OCI-LY7 (cell line): ENCODE results near the gene TLX1. TPM values are rescaled to one million over a fixed set of nuclear protein-coding genes. Genes with fewer than 3 reads are reported as not detected.

Experiments
- BruUV-seq: library from RNA; stranded (reverse); fragments of 400-500 nt; replicated peaks from 2 replicates; lab custom pipeline; 2021; lab: Mats Ljungman, UMichigan
- CTCF ChIA-PET: fragments of 300-600 bp; sonication (Branson Sonifier 250); formaldehyde crosslinking; loops from one replicate; lab custom pipeline; 2022; ENCODE audit warnings: antibody characterized with exemption; ENCODE audit not compliant: unreplicated experiment; lab: Charles Lee
- POLR2A ChIA-PET: fragments of 300-600 bp; sonication (Branson Sonifier 250); formaldehyde crosslinking; loops from one replicate; lab custom pipeline; 2022; ENCODE audit warnings: antibody characterized with exemption; lab: Charles Lee
- DNase-seq: peaks from one replicate; pipeline ENCODE4 v3.0.0-alpha.2; 2015; ENCODE audit warnings: low spot score
- H2AFZ ChIP-seq: fragments of 200-600 bp; sonication (generic), shearing (Covaris generic); 2 replicates; pipeline ENCODE4 v1.6.1; 2014; ENCODE audit warnings: mild to moderate bottlenecking, antibody characterized with exemption, low read length, moderate library complexity
- H3K27ac ChIP-seq: fragments of 200-600 bp; sonication (generic); 2 replicates; pipeline ENCODE4 v1.5.1; 2014; ENCODE audit warnings: mixed run types, low read depth, mild to moderate bottlenecking, moderate library complexity, low read length, inconsistent platforms; ENCODE audit not compliant: poor library complexity, severe bottlenecking
- H3K36me3 ChIP-seq: fragments of 200-600 bp; sonication (generic); 2 replicates; pipeline ENCODE4 v1.6.1; 2014; ENCODE audit warnings: mild to moderate bottlenecking, antibody characterized with exemption, low read length, moderate library complexity, mixed read lengths; ENCODE audit not compliant: insufficient read depth
- H3K4me1 ChIP-seq: fragments of 200-600 bp; sonication (generic); 2 replicates; pipeline ENCODE4 v1.5.1; 2014; ENCODE audit warnings: mild to moderate bottlenecking, low read length; ENCODE audit not compliant: insufficient read depth, poor library complexity, severe bottlenecking
- H3K4me2 ChIP-seq: fragments of 200-600 bp; sonication (generic); 2 replicates; pipeline ENCODE4 v1.6.1; 2014; ENCODE audit warnings: mild to moderate bottlenecking, low read length
- H3K4me3 ChIP-seq: fragments of 200-600 bp; sonication (generic); 2 replicates; pipeline ENCODE4 v1.5.1; 2014; ENCODE audit warnings: mild to moderate bottlenecking, low read depth, low read length; ENCODE audit not compliant: poor library complexity, severe bottlenecking
- H3K79me2 ChIP-seq: fragments of 200-600 bp; sonication (generic); 2 replicates; pipeline ENCODE4 v1.6.1; 2016; ENCODE audit warnings: low read depth, mild to moderate bottlenecking, low read length, moderate library complexity, mixed read lengths; ENCODE audit not compliant: insufficient read depth
- H3K9me2 ChIP-seq: fragments of 200-600 bp; sonication (generic); 2 replicates; pipeline ENCODE4 v1.6.1; 2016; ENCODE audit warnings: mild to moderate bottlenecking, low read length, mixed read lengths; ENCODE audit not compliant: insufficient read depth
- H3K9me3 ChIP-seq: fragments of 200-600 bp; sonication (generic); 2 replicates; pipeline ENCODE4 v1.6.1; 2014; ENCODE audit warnings: mild to moderate bottlenecking, mixed run types, low read length, mixed read lengths
- H4K20me1 ChIP-seq: fragments of 200-600 bp; sonication (generic); 2 replicates; pipeline ENCODE4 v1.6.1; 2014; ENCODE audit warnings: mild to moderate bottlenecking, antibody characterized with exemption, low read length, moderate library complexity, mixed read lengths; ENCODE audit not compliant: insufficient read depth
- EZH2phosphoT487 ChIP-seq: fragments of 200-600 bp; sonication (generic); IDR thresholded peaks from 2 replicates; pipeline ENCODE4 v1.6.1; 2018; ENCODE audit warnings: low read depth, borderline replicate concordance, mild to moderate bottlenecking, mixed run types, antibody characterized with exemption, low read length, moderate library complexity, mixed read lengths
- intact Hi-C: fragments of 100-400 bp; cut with micrococcal nuclease; formaldehyde crosslinking; loops from one replicate; pipeline ENCODE4 v1.10.0; 2022; ENCODE audit not compliant: unreplicated experiment
- total RNA-seq, 2 experiments: library from RNA; depleted of rRNA in 1 of 2; stranded (reverse); fragments of >200 nt in 1 of 2; shearing (Covaris generic) in 1 of 2; gene quantifications; 2 replicates each; pipeline ENCODE4 v1.2.3, GENCODE V29; 2014 to 2022
- TF ChIP-seq, protein P1 (sequence below): fragments of 200-600 bp; sonication (generic); conservative IDR thresholded peaks from 2 replicates; pipeline ENCODE4 v1.5.1; 2014; ENCODE audit warnings: mild to moderate bottlenecking, antibody characterized with exemption, low read length, moderate library complexity, mixed read lengths

Gene TLX1
- total RNA-seq, 2 experiments from 2014 or later: not detected

DNA sequence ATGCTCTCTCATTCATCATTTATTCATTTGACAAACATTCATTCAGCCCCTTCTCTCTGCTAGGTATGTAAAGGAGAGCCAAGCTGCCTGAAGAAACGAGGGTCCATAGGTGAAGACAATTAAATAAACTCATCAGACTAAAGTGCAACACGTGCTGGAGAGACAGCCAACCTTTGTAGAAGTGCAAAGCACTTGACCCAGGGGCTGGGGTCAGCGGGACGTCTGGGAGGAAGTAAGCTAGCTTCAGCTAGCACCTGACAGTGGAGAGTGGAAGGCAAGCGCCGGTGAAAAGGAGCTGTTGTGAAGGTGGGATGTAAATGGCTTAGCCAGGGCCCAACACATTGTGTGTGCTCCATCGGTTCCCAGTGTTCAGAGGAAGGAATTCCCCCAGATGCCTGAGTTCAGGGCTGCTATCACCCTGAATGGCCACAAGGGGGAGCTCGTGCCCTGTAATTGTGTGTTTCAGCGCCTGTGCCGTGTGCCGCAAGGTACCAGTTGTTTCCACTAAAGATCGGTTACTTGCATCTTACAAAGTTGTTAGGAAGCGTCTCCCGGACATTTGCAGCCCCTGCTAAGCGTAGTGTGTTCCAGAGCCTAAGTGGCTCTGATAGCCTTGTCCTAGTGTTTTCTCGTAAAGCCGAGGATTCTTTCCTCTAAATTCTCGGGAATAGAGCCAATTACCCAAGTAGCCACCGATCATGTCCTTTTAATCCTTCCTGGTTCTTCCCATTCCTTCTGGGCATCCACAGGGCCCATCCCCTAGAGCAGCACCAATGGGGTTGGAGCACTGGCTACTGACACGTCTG, 30.6 kb downstream of the TLX1 start:
- BruUV-seq: no TSS peak
- Histone ChIP-seq H3K36me3 (no peaks in the 10 kb centered on the region), H3K9me2 (no peaks in the 10 kb centered on the region), H3K79me2 (no peaks in the 10 kb centered on the region), H3K4me1 (no peaks in the 10 kb centered on the region), H3K9me3 (no peaks in the 10 kb centered on the region), H2AFZ (peak overlapping the region; percentile 2; the same call in 1 of the 2 replicates), H3K4me3 (no peak overlapping the region), H3K27ac (no peak overlapping the region), H4K20me1 (no peaks in the 10 kb centered on the region), H3K4me2 (peak overlapping the region; percentile 33; the same call in 1 of the 2 replicates)
- DNase-seq: peak; percentile 76
- POLR2A ChIA-PET: no interaction called here
- TF ChIP-seq, protein P1, sequence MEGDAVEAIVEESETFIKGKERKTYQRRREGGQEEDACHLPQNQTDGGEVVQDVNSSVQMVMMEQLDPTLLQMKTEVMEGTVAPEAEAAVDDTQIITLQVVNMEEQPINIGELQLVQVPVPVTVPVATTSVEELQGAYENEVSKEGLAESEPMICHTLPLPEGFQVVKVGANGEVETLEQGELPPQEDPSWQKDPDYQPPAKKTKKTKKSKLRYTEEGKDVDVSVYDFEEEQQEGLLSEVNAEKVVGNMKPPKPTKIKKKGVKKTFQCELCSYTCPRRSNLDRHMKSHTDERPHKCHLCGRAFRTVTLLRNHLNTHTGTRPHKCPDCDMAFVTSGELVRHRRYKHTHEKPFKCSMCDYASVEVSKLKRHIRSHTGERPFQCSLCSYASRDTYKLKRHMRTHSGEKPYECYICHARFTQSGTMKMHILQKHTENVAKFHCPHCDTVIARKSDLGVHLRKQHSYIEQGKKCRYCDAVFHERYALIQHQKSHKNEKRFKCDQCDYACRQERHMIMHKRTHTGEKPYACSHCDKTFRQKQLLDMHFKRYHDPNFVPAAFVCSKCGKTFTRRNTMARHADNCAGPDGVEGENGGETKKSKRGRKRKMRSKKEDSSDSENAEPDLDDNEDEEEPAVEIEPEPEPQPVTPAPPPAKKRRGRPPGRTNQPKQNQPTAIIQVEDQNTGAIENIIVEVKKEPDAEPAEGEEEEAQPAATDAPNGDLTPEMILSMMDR: peak; percentile 94
- TF ChIP-seq EZH2phosphoT487: no peak
- intact Hi-C loops: loop anchor here (5.0 kb wide), 1 partner anchor 51 kb away; no protein-coding TSS in a partner anchor
- CTCF ChIA-PET: interaction anchor here (0.7 kb wide), 1 partner anchor 20 kb away, joined by 5 read pairs; no protein-coding TSS in a partner anchor

DNA sequence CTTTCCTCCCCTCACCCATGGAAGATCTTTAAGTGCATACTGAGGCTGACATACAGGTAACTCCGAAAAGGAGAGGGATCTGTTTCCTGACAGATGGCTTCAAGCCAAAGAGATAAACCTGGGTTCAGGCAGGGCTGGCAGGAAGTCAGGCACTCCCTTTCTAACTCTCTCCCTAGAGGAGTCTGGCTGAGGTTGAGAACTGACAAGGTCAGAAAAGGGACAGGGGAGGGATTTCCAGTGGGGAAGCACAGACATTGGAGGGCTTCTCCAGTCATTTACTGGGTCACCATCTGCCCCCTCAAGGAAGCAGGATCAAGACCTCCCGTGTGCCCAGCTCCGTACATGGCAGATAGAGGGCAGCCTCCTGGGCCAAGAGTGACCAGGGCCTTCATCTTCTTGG, 31.6 kb downstream of the TLX1 start:
- H4K20me1 ChIP-seq: no peaks in the 10 kb centered on the region
- H3K4me1 ChIP-seq: no peaks in the 10 kb centered on the region
- no peak overlapping the region for H3K4me2 ChIP-seq
- no peak overlapping the region for H3K27ac ChIP-seq
- H2AFZ ChIP-seq: no peak overlapping the region
- POLR2A ChIA-PET: no interaction called here
- no peaks in the 10 kb centered on the region for H3K79me2 ChIP-seq
- DNase-seq: no peak
- H3K36me3 ChIP-seq: no peaks in the 10 kb centered on the region
- TF ChIP-seq, protein P1: no peak
- TF ChIP-seq EZH2phosphoT487: no peak
- H3K9me3 ChIP-seq: no peaks in the 10 kb centered on the region
- no peak overlapping the region for H3K4me3 ChIP-seq
- no peaks in the 10 kb centered on the region for H3K9me2 ChIP-seq
- no TSS peak for BruUV-seq
- intact Hi-C loops: loop anchor here (5.0 kb wide), 1 partner anchor 50 kb away; no protein-coding TSS in a partner anchor
- CTCF ChIA-PET: no interaction called here

DNA sequence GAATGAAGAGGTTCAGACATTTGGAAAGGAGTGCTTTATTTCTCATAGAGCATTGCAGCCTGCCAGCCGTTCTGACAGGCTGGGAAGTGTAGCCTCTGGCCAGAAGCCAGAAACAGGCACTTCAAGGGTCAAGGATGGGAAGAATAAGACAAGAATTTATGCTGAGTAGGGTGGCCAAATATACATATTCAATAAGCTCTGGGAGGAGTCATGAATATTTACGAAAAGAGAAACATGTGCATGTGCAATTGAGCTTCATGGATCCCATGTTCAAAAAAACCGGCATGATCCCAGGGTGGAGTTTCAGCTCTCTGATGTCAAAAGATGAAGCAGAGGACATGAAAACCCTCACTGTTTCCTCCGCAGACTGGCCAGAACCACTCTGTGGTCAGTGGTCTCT, 32.9 kb downstream of the TLX1 start:
- ChIA-PET POLR2A (interaction anchor here (0.6 to 0.9 kb wide), 3 partner anchors 137 to 624 kb away, joined by 4 to 5 read pairs (median 4); no protein-coding TSS in a partner anchor), CTCF (no interaction called here)
- no peaks in the 10 kb centered on the region for H3K9me3 ChIP-seq
- H2AFZ ChIP-seq: no peak overlapping the region
- BruUV-seq: no TSS peak
- H4K20me1 ChIP-seq: no peaks in the 10 kb centered on the region
- intact Hi-C loops: loop anchor here (5.0 kb wide), 1 partner anchor 48 kb away; no protein-coding TSS in a partner anchor
- no peaks in the 10 kb centered on the region for H3K4me1 ChIP-seq
- TF ChIP-seq EZH2phosphoT487: no peak
- TF ChIP-seq, protein P1: no peak
- H3K4me2 ChIP-seq: no peak overlapping the region
- no peaks in the 10 kb centered on the region for H3K36me3 ChIP-seq
- H3K9me2 ChIP-seq: no peaks in the 10 kb centered on the region
- no peak overlapping the region for H3K4me3 ChIP-seq
- H3K27ac ChIP-seq: no peak overlapping the region
- no peak for DNase-seq
- no peaks in the 10 kb centered on the region for H3K79me2 ChIP-seq
